Measurements from ENCODE around the gene CYP27B1.

Gene CYP27B1

DNA sequence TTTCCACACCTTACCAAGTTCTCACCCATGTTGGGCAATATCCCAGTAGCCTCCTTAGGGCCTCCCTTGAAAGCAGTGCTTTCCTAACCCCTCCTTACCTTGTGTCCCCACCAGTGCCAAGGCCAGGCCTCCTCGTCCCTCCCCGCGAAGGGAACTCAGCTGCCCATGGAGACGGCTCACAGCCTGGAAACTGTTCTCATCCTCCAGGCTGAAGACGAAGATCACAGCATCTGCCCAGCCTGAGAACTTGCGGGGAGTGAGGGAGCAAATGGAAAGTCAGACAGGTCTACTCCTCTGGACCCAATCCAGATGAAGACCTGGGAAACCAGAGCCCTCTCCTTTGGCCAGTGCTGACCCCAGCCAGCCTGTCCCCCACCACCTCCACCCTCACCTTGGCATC lies 33.0 kb downstream of the CYP27B1 start:
- TF ChIP-seq, protein P1, sequence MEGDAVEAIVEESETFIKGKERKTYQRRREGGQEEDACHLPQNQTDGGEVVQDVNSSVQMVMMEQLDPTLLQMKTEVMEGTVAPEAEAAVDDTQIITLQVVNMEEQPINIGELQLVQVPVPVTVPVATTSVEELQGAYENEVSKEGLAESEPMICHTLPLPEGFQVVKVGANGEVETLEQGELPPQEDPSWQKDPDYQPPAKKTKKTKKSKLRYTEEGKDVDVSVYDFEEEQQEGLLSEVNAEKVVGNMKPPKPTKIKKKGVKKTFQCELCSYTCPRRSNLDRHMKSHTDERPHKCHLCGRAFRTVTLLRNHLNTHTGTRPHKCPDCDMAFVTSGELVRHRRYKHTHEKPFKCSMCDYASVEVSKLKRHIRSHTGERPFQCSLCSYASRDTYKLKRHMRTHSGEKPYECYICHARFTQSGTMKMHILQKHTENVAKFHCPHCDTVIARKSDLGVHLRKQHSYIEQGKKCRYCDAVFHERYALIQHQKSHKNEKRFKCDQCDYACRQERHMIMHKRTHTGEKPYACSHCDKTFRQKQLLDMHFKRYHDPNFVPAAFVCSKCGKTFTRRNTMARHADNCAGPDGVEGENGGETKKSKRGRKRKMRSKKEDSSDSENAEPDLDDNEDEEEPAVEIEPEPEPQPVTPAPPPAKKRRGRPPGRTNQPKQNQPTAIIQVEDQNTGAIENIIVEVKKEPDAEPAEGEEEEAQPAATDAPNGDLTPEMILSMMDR (IDR thresholded peaks at IDR 0.05; ENCODE audit: low read depth, low read length): no peak
- H3K4me3 ChIP-seq (ENCODE audit: low read depth, low read length): no peak overlapping the region

DNA sequence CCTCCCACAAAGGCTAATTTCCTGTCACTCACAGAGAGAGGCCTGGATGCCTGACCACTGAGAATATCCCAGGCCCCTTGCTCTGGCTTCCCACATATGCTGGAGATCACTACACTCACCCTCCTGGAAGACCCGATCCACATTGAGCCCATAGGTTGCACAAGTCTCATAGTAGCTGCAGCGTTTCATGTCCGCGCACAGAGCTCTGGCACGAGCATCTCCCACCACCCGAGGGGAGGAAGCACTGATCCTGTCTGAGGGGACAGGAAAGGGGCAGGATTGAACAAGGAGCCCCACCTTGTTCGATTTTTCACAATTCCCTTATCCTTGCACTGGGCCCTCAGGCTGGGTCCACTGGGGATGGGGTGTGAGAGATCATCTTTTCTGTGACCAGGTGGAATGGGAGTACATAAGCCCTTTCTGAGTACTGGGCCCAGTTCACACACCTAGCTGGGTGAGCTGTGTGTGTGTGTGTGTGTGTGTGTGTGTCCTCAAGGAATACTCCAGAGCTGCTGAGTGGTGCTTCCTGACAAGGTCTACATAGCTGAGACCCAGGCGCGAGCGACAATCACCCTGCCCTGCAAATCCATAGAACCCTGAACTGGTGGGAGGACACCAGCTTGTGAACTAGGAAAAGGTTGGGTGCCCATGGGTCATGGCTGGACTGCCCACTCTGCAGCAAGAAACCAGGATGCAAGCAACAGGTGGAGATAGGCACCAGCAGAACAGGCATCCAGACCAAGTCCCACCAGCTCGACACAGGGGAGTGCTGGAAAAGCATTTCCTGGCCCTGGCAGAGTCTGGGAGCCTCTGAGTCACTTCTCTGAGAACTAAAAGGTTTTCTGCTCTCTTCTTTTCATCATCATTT lies 33.9 kb downstream of the CYP27B1 start:
- TF ChIP-seq, protein P1 (IDR thresholded peaks at IDR 0.05; ENCODE audit: low read depth, low read length): no peak
- H3K4me3 ChIP-seq (ENCODE audit: low read depth, low read length): no peak overlapping the region

DNA sequence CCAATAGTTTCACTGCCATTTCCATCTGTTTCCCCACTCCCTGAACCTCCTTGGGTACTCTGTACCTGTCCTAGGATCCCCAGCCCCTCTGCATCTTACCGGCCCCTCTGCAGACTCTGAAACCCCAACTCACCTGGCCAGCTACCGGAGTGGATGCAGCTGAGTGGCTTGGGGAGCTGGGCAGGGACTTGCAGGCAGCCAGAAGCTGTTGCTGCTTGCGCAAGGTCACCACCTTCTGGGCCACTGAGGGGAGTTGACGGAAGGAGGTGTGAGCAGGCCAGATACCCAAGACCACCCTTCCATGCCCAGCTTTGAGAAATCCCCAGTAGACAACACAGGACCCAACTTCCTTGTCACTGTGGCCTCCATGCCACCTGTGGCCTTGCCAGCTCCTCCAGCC lies 34.6 kb downstream of the CYP27B1 start:
- TF ChIP-seq, protein P1 (IDR thresholded peaks at IDR 0.05; ENCODE audit: low read depth, low read length): no peak
- no peak overlapping the region for H3K4me3 ChIP-seq (ENCODE audit: low read depth, low read length)

DNA sequence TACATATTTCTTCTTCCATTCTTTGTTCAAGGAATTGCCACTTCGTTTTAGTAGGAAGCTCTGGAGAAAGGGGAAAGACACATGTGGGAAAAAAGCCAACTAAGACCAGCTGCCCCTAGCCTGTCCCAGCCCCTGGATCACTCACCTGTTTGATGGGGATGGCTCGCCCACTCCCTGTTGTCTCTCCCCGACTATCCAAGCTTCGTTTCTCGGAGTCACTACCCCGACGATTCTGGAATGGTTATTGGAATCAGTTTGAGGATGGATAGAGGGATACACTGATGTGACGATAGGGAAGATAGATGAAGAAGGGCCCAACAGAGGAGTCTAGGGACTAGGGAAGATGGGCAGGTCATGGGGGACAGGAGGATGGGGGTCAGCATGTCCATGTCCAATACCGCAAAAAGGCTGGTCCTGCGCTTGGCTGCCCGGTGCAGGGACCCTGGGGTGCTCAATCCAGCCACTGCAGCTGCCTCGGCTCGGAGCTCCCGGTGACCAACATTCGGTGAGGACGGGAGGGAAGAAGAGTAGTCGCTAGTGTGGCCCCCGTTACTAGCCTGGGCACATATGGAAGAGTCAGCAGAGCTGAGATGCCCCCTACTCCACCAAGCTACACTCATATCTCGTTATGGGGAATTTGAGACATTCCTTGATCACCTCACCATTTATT lies 35.3 kb downstream of the CYP27B1 start:
- TF ChIP-seq, protein P1 (IDR thresholded peaks at IDR 0.05; ENCODE audit: low read depth, low read length): no peak
- no peak overlapping the region for H3K4me3 ChIP-seq (ENCODE audit: low read depth, low read length)

DNA sequence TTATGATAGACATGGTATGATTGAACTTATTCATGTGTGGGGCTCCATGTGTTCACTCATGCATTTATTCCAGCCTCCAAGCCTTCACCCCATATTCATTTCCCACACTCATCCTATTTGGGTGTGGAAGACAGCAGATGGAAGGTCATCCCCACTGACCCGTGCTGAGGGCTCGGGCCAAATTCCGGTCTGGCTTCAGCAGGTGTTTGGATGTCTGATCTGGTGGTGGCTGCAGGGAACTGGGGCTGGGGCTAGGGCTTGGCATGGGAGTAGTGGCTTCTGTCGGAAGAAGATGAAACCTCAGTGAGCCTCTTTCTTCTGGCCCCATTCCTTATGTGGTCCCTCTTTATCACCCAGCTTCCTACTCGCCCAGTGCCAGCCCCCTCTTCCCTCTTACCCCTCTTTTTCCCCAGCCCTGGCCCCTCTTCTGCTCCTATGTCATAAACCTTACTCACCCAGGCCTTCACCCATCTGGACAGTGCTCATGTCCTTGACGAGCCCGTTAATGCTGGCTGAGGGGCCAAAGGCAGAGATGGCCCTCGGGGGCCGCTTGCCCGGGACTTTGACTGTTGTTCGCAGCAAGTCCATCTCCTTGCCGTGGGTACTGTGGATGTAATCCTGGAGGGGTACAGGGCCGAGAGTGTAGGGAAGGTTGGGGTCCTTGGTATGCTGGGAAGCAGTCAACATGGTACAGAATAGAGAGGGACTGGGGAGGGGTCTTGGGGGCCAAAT lies 36.4 kb downstream of the CYP27B1 start:
- no peak overlapping the region for H3K4me3 ChIP-seq (ENCODE audit: low read depth, low read length)

DNA sequence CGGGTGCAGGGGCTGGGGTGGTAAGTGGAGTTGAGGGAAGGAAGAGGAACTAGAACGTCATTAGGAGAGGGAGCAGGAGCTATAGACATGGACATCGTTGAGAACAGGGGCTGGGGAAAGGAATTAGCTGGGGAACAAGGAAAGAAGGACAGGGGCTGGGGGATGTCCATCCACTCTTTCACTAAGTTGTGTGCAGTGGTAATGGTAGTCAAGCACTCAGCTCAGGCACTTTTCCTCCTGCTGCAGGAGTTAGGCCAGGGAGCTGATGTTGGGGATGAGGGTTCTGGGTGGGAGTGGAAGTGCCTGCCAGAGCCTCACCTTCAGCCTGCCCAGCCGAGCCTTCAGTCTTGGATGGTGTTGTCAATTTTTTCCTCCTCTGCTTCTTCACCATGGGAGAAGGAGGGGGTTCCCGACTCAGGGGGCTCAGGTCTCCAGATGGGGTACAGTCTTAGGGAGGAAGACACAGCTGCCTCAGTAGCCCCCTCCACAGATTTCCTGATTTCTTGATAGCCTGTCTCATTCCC lies 37.5 kb downstream of the CYP27B1 start:
- TF ChIP-seq, protein P1 (IDR thresholded peaks at IDR 0.05; ENCODE audit: low read depth, low read length): no peak
- no peak overlapping the region for H3K4me3 ChIP-seq (ENCODE audit: low read depth, low read length)

More for the DNA sequence above, 36.4 kb downstream of the CYP27B1 start:
- TF ChIP-seq, protein P1 (IDR thresholded peaks at IDR 0.05; ENCODE audit: low read depth, low read length): no peak
